Measurements from ENCODE around the gene LINC01488.

Gene LINC01488

DNA sequence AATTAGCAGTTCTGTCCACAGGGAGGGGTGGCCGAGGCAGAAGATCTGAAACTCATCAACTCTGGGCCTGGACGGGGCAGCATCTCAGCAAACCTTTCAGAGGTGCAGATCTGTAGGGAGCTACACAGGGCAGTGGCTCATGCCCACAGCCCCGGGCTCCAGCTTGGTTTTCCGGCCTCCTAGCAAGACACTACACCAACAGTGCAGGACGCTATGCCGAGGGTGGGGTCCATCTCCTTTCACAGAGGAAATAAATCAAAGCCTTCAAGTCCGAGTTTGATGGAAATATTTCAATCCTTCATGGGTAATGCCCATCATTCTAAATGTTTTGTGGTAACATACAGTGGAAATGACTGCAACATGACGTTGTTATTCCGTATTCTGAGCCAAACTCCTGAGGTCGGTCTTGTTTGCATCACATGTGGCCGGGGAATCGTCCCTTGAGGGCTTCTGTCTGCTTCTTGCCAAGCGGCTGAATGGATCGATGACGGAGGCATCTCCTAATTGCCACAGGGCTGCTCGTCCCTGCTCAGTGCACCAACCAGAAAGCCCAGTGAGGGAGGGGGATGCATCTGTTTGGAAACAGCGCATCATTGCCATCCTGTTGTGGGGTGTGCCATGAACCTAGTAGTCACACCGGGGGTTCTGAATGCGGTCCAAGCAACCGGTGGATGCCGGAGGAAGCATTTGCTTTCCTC is 30.0 kb downstream of the LINC01488 start:
- DNase-seq (ENCODE audit: low read depth), result no peak

GRCh38 chr11:69512136-69512535 is 30.7 kb downstream of the LINC01488 start:
- DNase-seq (ENCODE audit: low read depth), result no peak

DNA sequence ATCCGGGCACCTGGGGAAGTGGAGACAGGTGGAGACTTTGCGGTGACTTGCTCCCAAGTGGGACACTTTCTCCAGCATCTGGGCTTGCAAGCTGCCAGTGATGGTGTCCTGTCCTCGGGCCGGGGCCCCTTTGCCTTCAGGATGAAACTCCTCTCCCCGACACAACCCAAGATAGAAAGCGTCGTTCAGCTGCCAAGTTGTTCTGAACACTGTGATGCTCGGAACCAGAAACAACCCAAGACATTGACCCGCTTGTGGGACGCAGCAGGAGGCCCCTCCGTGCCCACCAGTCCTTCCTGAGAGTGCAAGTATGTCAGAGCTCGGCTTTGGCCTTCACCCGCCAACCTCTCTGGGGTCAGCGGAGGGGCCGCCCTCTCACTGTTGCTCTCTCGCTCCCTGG is 31.3 kb downstream of the LINC01488 start:
- no peak for DNase-seq (ENCODE audit: low read depth)

GRCh38 chr11:69513196-69513595 is 31.7 kb downstream of the LINC01488 start:
- no peak for DNase-seq (ENCODE audit: low read depth)

- DNase-seq (ENCODE audit: low read depth), result no peak
Observed at GRCh38 chr11:69513663-69514224, 32.3 kb downstream of the LINC01488 start.

- no peak for DNase-seq (ENCODE audit: low read depth)
Observed at GRCh38 chr11:69514771-69515170, 33.3 kb downstream of the LINC01488 start.

GRCh38 chr11:69515271-69516245 is 34.1 kb downstream of the LINC01488 start:
- no peak for DNase-seq (ENCODE audit: low read depth)

GRCh38 chr11:69516526-69516925 is 35.1 kb downstream of the LINC01488 start:
- DNase-seq (ENCODE audit: low read depth), result no peak

DNA sequence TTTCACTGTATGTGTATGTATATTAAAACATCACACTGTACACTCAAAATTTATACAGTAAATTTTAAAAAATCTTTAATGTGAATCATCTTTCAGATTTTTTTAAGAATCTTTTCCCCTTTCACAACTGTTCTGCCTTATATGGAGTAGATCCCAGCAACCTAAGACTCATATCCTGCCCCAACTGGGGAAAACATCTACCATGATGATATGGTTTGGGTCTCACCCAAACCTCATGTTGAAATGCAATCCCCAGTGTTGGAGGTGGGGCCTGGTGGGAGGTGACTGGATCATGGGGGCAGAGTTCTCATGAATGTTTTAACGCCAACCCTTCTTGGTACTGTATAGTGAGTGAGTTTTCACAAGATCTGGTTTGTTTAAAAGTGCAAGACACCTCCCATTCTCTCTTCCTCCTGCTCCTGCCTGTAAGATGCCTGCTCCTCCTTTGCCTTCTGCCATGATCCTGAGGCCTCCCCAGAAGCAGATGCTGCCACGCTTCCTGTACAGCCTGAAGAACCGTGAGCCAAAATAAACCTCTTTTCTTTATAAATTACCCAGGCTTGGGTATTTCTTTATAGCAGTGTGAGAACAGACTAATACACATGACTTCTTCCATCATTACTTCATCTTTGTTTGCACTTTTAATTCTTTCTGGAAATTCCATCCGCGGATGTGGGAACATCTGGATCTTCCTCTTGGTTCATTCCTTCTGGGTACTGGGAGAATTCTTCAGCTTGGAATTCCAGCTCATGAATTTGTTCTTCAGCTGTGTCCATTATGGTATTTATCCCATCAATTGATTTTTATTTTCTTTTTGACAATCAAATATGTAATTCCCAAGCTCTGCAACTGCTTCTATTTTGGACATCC is 36.9 kb downstream of the LINC01488 start:
- DNase-seq (ENCODE audit: low read depth), result no peak

DNA sequence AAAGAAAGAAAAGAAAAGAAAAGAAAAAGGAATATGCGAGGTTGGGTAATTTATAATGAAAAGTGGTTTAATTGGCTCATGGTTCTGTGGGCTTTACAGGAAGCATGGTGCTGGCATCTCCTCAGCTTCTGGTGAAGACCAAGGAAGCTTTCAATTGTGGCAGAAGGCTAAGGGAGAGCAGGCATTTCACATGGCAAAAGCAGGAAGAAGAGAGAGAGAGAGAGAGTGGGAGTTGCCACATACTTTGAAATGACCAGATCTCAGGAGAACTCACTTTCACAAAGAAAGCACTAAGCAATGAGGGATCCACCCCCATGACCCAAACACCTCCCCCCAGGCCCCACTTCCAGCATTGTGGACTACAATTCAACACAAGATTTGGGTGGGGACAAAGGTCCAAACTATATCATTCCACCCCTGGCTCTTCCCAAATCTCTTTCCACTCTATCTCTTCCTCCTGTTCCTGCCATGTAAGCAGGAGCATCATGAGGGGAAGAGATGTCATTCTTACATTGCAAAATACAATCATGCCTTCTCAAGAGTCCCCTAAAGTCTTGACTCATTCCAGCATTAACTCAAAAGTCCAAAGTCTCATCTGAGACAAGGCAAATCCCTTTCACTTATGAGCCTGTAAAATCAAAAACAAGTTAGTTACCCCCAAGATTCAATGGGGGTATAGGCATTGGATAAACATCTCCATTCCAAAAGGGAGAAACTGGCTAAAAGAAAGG is 38.9 kb downstream of the LINC01488 start:
- no peak for DNase-seq (ENCODE audit: low read depth)

DNA sequence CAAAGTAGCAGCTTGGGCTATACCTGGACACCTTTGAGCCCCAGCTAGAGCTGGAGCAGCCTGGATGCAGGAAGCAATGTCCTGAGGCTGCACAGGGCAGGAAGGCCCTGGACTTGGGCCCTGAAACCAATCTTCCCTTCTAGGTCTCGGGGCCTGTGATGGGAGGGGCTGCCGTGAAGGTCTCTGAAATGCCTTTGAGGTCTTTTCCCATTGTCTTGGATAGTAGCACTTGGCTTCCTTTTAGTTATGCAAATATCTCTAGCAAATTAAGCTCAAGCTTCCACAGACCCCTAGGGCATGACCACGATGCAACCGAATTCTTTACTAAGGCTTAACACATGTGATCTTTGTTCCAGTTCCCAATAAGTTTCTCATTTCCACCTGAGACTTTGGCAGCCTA is 40.0 kb downstream of the LINC01488 start:
- DNase-seq (ENCODE audit: low read depth), result no peak

DNA sequence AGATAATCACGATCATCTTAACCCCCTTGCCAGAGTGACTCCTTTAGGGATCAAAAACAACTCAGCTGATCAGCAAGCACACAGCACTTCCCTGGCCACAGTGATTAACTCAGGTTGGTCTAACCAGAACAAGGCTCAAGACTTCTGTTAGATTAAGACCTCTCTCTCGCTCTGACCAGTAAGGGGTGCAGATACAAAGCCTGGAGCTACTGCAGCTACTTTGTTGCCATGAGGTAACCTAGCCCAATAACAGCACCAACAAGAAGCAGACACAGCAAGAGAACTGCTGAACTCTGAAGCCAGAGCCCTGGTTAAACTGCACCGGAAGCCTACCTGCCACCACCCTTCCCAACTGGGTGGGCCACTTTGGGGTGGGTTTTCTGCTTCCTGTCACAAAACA is 42.0 kb downstream of the LINC01488 start:
- DNase-seq (ENCODE audit: low read depth), result no peak

DNA sequence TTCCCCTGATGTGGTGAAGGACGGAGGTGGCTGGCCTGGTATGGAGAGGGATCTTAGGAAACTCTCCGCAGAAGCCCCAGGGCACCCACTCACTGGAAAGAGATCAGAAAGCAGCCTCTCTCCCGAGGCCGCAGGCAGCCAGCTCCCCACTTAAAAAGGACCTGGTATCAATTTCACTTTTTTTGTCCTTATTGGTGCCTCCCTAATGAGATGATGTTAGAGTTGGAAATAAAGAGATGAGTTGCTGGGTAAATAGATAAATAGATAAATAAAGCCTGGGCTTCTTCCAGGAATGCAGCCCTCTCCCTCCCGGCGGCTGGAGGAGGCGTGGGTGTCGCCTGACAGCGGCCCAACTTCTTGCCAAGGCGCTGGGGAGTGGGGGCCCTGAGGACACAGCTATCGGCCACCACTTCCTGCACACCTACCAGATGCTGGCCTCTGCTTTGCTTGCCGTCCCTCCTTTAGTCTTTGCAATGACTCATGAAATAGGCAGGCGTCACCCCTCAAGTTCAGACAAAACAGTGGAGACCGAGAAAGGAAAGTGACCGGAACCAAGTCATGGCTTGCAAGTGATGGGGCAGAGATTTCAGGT is 42.9 kb downstream of the LINC01488 start:
- DNase-seq (ENCODE audit: low read depth), result no peak

- no peak for DNase-seq (ENCODE audit: low read depth)
Observed at GRCh38 chr11:69524991-69525411, 43.5 kb downstream of the LINC01488 start.

GRCh38 chr11:69525516-69526452 is 44.3 kb downstream of the LINC01488 start:
- DNase-seq (ENCODE audit: low read depth), result no peak

DNA sequence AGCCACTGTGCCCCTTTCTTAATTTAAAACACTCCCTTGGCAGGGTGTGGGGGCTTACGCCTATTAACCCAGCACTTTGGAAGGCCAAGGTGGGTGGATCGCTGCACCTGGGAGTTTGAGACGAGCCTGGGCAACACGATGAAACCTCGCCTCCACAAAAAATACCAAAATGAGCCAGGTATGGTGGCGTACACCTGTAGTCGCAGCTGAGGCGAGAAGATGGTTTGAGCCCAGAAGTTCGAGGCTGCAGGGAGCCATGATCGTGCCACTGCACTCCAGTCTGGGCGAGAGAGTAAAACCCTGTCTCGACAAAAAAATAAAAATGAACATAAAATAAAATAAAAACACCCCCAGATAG is 45.0 kb downstream of the LINC01488 start:
- no peak for DNase-seq (ENCODE audit: low read depth)

DNA sequence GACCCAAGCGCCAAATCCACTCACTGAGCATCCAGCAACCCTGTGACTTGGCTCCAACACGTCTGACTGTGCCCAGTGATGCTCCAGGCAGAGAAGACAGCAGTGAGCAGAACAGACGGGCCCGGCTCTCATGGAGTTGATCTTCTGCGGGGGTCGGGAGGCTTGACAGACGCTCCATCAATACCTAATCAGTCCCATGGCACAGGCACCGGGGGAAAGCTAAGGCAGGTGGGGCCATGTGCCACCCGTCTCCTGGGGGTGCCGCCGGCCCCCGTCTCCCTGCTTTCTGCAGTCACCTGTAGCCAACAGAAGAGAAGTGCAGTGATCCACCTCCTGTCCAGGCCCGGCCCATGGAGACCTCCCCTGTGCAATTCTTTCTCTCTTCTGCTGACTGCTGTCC is 47.5 kb downstream of the LINC01488 start:
- no peak for DNase-seq (ENCODE audit: low read depth)

DNA sequence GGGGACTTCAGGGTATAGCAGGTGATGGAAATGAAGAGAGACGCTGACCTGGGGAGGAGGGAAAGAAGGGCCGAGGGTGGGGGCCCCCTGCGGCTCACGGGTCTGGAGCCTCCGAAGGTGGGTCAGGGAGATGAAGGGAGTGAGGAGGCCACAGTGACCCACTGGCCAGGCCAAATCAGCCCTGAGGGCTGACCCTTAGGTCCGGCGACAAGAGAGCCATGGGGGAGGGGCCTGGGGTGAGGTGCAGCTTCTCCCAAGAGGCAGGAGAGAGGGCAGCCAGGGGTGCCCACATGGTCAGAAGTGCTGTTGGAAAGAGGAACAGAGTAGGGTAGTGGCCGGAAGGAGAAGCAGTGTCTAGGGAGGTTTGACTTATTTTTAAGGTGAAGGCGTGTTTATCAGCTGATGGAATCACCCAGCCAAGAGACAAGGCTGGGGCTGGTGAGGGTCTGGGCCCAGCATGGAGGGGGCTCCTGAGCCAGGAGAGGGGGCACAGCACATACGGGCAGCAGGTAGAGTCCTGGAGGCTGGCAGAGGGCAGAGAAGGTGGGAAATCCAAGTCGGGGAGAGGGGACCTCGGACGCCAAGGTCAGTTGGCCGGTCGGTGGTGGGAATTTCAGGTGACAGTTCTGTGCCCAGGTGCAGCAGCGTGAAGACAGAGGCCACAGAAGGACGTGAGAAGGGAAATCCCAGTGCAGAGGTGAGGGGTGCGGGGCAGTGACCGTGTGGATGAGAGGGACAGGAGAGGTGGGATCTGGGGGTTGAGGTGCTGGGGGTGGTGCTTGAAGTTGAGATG is 49.0 kb downstream of the LINC01488 start:
- no peak for DNase-seq (ENCODE audit: low read depth)
